GM21515 (cell line): ENCODE data around the gene JCAD.
"Not testable (repeated sequence)": the region's sequence is repeated elsewhere in the genome, so short reads cannot be mapped to it uniquely, and the experiment has no call there.

Source experiments
- ATAC-seq: cut with Tn5 transposase; IDR thresholded peaks from one replicate; pipeline ENCODE4 v1.9.1; 2021; ENCODE audit not compliant: unreplicated experiment

Gene JCAD

GRCh38 chr10:30059209-30060107 is at the start of gene JCAD:
TSS of gene JCAD (minus strand) at chr10:30059586. CDS start at chr10:30047812, 11,774 bp downstream.
- peak; percentile 74 for ATAC-seq

- ATAC-seq = no peak
These were observed 47.6 kb upstream of the JCAD start for GRCh38 chr10:30106987-30107386.

GRCh38 chr10:30103595-30104320 is 44.4 kb upstream of the JCAD start:
- ATAC-seq = no peak

- not testable (repeated sequence) for ATAC-seq
These were observed 40.3 kb upstream of the JCAD start for GRCh38 chr10:30099706-30100105.

GRCh38 chr10:30099101-30099500 is 39.7 kb upstream of the JCAD start:
- ATAC-seq = no peak

GRCh38 chr10:30098629-30099028 is 39.2 kb upstream of the JCAD start:
- no peak for ATAC-seq

GRCh38 chr10:30096564-30096963 is 37.2 kb upstream of the JCAD start:
- no peak for ATAC-seq

GRCh38 chr10:30095631-30096422 is 36.4 kb upstream of the JCAD start:
- ATAC-seq = no peak

GRCh38 chr10:30094601-30095000 is 35.2 kb upstream of the JCAD start:
- ATAC-seq = no peak

- ATAC-seq = no peak
These were observed 34.0 kb upstream of the JCAD start for GRCh38 chr10:30093303-30093950.

GRCh38 chr10:30092151-30092790 is 32.9 kb upstream of the JCAD start:
- no peak for ATAC-seq

GRCh38 chr10:30091136-30091535 is 31.8 kb upstream of the JCAD start:
- no peak for ATAC-seq

GRCh38 chr10:30088178-30088577 is 28.8 kb upstream of the JCAD start:
- ATAC-seq = no peak

- ATAC-seq = no peak
These were observed 24.5 kb upstream of the JCAD start for GRCh38 chr10:30083934-30084333.

GRCh38 chr10:30081182-30081581 is 21.8 kb upstream of the JCAD start:
- no peak for ATAC-seq

- no peak for ATAC-seq
These were observed 20.8 kb upstream of the JCAD start for GRCh38 chr10:30080161-30080560.

- no peak for ATAC-seq
These were observed 20.0 kb upstream of the JCAD start for GRCh38 chr10:30079408-30079807.

GRCh38 chr10:30075481-30075880 is 16.1 kb upstream of the JCAD start:
- no peak for ATAC-seq

GRCh38 chr10:30074933-30075332 is 15.5 kb upstream of the JCAD start:
- no peak for ATAC-seq

GRCh38 chr10:30074090-30074489 is 14.7 kb upstream of the JCAD start:
- ATAC-seq = no peak

- ATAC-seq = no peak
These were observed 14.3 kb upstream of the JCAD start for GRCh38 chr10:30073767-30074060.
